ENCODE results near the gene NFKBIZ.

NFKBIZ gene

DNA sequence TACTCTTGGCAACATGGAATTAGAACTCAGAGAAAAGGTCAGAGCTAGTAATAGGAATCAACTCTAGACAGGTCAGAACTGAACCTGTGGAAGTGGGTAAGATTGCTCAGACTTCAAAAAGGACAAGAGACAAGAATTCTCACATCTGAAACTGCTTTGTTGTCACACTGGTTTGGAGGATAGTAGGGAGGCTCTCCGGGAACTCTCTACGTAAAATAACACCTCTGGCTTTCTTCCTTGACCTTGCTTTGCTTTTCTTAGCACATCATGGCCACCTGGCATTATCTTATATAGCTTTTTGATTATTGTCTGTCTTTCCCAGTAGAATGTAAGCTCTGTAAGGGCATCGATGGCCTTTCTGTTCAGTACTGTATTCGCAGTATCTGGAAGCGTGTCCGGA, 13.2 kb upstream of the NFKBIZ start:
- Mint-ChIP-seq H3K27ac (no peak overlapping the region), H3K9me3 (no peaks in the 10 kb centered on the region), H3K36me3 (peaks cover 34% of the 10 kb centered on the region), H3K4me1 (peaks cover 77% of the 10 kb centered on the region), H3K27me3 (no peaks in the 10 kb centered on the region), H3K4me3 (no peak overlapping the region)

DNA sequence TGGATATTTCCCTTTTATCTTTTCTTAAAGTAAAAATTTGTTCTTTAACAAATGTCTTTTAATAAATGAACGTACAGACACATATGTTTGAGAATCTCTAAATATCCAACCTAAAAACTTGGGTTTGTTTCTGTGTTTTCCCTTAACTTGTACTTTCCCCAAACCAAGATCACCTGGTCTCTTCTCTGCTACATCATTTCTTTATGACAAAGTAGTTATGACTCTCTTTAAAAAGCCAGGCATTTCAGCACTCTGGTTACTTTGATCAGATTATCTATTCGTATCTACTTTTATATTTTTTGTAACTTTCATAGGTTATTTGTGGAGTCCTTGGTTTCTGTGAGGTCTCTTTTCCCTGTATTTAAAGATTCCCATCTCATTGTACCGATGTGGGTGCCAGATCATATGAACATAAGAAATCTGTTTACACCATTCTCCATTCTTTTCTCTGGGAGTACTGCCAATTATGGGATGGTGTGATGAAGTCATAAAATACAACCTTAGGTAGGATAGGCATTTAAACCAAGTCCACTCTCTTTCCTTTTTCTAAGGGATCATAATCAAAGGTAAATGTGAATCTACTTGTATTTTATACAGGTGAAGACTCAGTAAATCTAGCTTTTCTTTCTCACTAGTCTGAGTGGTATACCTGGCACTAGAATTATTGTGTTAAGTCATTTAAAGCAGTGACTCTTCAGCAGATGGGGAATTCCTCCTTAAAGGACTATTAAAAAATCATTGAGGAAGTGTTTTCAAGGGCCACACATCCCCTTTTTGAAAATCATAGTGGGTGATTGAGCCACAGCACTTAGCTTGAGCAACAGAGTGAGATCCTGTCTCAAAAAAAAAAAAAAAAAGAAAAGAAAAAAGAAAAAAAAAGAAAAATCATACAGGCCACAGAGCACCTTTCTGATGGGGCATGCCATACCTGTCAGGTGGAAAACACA, 12.4 kb upstream of the NFKBIZ start:
- Mint-ChIP-seq H3K36me3 (peaks cover 32% of the 10 kb centered on the region), H3K4me3 (peak overlapping the region; percentile 20), H3K27ac (peak overlapping the region; percentile 52), H3K9me3 (no peaks in the 10 kb centered on the region), H3K4me1 (peaks cover 70% of the 10 kb centered on the region), H3K27me3 (no peaks in the 10 kb centered on the region)

DNA sequence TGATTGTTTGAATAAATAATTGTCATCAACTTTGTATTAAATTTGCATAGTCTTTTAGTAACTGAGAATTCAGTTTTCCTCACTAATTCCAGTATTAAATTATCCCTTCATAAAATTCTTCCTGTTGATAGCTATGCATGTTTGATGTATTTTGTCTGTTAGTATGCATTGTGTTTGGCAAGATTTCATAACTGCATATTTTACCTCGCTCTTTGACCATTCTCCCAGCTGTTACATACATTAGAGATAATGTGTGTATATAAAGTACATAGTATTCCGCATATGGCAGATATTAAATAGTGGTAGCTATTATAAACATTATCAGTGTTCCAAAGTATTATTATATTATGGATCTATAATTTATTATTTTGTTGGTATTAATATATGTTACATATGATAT, 10.6 kb upstream of the NFKBIZ start:
- H3K27me3 Mint-ChIP-seq = no peaks in the 10 kb centered on the region
- H3K4me1 Mint-ChIP-seq = peaks cover 56% of the 10 kb centered on the region
- H3K4me3 Mint-ChIP-seq = no peak overlapping the region
- H3K9me3 Mint-ChIP-seq = no peaks in the 10 kb centered on the region
- no peak overlapping the region for H3K27ac Mint-ChIP-seq
- peaks cover 23% of the 10 kb centered on the region for H3K36me3 Mint-ChIP-seq

DNA sequence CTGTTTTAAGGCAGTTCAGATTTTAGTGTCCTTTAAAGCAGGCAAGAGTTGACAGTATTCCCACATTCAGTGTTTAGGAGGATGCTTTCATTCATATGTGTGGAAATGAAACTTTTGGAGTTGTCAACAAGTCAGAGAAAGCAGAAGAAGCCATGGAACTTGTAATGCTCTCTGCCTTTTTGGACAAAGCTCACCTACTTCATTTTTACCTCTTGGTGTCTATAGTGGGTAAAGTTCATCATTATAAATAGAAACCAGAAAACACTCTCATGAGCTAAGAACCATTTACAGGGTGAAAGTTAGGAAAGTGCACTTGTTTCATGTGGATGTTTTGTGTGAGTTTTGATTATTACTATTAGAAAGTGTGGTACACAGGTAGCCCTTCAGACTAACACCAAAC, 9.2 kb upstream of the NFKBIZ start:
- H3K27ac Mint-ChIP-seq = no peak overlapping the region
- no peak overlapping the region for H3K4me3 Mint-ChIP-seq
- peaks cover 42% of the 10 kb centered on the region for H3K4me1 Mint-ChIP-seq
- peaks cover 16% of the 10 kb centered on the region for H3K36me3 Mint-ChIP-seq
- no peaks in the 10 kb centered on the region for H3K9me3 Mint-ChIP-seq
- no peaks in the 10 kb centered on the region for H3K27me3 Mint-ChIP-seq

DNA sequence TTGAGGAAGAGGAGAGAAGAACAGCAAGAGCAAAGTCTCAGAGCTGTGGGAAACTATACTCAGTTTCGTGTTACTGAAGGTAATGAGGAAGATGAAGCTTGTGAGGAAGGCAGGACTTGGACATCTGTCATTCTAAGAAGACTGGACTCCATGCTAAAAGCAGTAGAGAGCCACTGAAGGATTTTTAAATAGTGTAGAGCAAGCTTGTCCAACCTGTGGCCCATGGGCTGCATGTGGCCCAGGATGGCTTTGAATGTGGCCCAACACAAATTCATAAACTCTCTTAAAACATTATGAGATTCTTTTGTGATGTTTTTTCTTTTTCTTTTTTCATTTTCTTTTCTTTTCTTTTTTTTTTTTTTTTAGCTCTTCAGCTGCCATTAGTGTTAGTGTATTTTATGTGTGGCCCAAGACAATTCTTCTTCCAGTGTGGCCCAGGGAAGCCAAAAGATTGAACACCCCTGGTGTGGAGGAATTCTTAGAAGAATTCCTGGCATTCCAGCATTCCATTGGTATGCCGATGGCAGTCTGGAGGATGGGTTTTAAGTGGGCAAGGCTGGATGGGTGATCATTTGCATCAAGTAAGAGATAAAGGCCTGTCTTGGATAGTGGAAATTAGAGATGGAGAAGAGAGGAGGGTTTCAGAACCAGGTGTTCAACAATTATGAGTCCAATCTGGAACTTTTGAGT, 6.9 kb upstream of the NFKBIZ start:
- H3K4me3 Mint-ChIP-seq = no peak overlapping the region
- peaks cover 19% of the 10 kb centered on the region for H3K4me1 Mint-ChIP-seq
- peaks cover 9% of the 10 kb centered on the region for H3K36me3 Mint-ChIP-seq
- no peaks in the 10 kb centered on the region for H3K9me3 Mint-ChIP-seq
- H3K27ac Mint-ChIP-seq = no peak overlapping the region
- H3K27me3 Mint-ChIP-seq = no peaks in the 10 kb centered on the region

DNA sequence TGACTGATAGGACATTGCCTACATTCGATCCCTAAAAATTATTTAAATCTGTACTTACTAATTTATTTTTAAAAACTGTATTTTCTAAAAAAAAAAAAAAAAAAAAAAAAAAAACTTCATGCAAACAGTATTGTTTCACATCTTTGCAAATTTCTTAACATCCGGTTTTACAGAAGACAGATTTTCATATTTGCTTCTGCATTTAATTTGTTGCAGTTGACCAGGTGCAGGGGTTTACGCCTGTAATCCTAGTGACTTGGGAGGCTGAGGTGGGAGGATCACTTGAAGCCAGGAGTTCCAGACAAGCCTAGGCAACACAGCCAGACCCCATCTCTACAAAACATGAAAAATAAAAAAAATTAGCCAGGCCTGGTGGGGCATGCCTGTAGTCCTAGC, 6.4 kb upstream of the NFKBIZ start:
- Mint-ChIP-seq H3K4me3 (no peak overlapping the region), H3K36me3 (peaks cover 9% of the 10 kb centered on the region), H3K27ac (no peak overlapping the region), H3K4me1 (peaks cover 18% of the 10 kb centered on the region), H3K27me3 (no peaks in the 10 kb centered on the region), H3K9me3 (no peaks in the 10 kb centered on the region)

DNA sequence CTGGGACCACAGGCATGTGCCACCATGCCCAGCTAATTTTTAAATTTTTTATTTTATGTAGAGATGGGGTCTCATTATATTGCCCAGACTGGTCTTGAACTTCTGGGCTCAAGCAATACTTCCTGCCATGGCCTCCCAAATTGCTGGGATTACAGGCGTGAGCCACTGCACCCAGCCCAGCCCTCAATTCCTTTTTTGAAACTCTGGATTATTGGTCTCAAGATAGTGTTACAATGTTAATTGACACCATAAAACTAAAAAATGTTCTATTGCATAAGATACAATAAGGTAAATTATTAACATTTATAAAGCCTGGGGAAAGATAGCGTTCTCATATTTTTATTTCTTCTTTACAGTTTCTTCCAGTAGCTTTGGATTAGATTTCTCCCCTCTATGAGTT, 3.9 kb upstream of the NFKBIZ start:
- H3K27ac Mint-ChIP-seq = no peak overlapping the region
- peaks cover 11% of the 10 kb centered on the region for H3K36me3 Mint-ChIP-seq
- H3K4me1 Mint-ChIP-seq = peaks cover 18% of the 10 kb centered on the region
- H3K27me3 Mint-ChIP-seq = no peaks in the 10 kb centered on the region
- H3K9me3 Mint-ChIP-seq = no peaks in the 10 kb centered on the region
- H3K4me3 Mint-ChIP-seq = no peak overlapping the region

DNA sequence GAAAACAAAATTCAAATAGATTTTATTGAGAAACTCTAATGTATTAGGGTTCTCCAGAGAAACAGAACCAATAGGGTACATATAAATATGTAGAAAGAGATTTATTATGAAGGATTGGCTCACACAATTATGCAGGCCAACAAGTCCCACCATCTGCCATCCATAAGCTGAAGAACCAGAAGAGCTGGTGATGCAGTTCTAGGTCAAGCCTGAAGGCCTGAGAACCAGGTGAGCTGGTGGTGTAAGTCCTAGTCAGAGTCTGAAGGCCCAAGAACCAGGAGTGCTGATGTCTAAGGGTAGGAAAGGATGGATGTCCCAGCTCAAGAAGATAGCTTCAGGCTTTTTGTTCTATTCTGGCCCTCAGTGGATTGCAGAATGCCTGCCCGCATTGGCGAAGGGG, 2.6 kb upstream of the NFKBIZ start:
- no peak overlapping the region for H3K27ac Mint-ChIP-seq
- no peak overlapping the region for H3K4me3 Mint-ChIP-seq
- no peaks in the 10 kb centered on the region for H3K27me3 Mint-ChIP-seq
- peaks cover 18% of the 10 kb centered on the region for H3K36me3 Mint-ChIP-seq
- H3K4me1 Mint-ChIP-seq = peaks cover 26% of the 10 kb centered on the region
- H3K9me3 Mint-ChIP-seq = no peaks in the 10 kb centered on the region

DNA sequence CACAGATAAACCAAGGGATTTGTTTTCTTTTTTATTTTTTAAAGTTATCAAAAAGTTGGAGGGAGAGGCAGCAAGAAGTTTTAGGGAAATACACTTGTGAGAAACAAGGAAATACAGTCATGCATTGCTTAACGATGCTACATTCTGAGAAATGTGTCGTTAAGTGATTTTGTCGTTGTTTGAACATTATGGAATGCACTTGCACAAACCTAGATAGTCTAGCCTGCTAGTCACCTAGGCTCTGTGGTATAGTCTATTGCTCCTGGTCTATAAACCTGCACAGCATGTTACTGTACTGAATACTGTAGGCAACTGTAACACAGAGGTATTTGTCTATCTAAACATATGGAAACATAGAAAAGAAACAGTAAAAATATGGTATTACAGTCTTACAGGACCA, 2.0 kb upstream of the NFKBIZ start:
- peaks cover 20% of the 10 kb centered on the region for H3K36me3 Mint-ChIP-seq
- H3K27ac Mint-ChIP-seq = no peak overlapping the region
- no peak overlapping the region for H3K4me3 Mint-ChIP-seq
- H3K9me3 Mint-ChIP-seq = no peaks in the 10 kb centered on the region
- no peaks in the 10 kb centered on the region for H3K27me3 Mint-ChIP-seq
- H3K4me1 Mint-ChIP-seq = peaks cover 32% of the 10 kb centered on the region

DNA sequence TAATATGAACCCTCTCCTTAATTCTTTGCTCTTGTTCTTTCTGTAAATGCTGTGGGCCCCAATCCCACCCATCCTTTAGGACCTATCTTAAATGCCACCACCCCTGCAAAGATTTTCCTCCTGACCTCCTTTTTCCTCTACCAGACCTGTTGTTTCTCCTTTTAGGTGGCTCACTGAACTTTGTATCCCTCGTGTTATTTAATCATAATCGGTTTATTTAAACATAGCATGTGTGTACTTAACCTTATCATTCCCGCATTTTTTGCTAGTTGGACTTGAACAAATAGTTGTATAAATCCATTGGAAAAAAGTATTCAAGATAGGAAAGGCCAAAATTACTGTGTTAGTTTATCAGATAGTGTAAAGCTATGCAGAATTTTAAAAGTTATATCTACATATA, 988 bp upstream of the NFKBIZ start:
- Mint-ChIP-seq H3K4me1 (peaks cover 39% of the 10 kb centered on the region), H3K27me3 (no peaks in the 10 kb centered on the region), H3K27ac (peak overlapping the region; percentile 94), H3K9me3 (no peaks in the 10 kb centered on the region), H3K4me3 (peak overlapping the region; percentile 85), H3K36me3 (peaks cover 27% of the 10 kb centered on the region)

DNA sequence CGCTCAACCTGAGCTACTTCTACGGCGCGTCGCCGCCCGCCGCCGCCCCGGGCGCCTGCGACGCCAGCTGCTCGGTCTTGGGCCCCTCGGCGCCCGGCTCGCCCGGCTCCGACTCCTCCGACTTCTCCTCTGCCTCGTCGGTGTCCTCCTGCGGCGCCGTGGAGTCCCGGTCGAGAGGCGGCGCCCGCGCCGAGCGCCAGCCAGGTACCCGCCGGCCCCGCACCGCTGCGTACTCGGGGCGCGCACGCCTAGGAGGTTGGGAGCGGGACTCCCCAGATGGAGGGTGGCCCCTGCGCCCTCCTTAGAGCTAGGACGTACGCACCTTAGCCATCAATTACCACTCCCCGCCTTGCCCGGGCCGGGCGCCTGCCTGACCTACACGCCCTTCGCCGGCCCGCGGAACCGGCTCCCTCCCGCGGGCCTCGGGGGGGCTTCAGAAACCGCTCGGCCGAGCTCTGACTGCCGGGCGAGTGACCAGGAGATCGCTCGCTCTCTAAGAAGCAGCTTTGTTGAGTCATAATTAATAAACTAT, 466 bp downstream of the NFKBIZ start:
- H3K27me3 Mint-ChIP-seq = no peaks in the 10 kb centered on the region
- H3K4me1 Mint-ChIP-seq = peaks cover 53% of the 10 kb centered on the region
- H3K9me3 Mint-ChIP-seq = no peaks in the 10 kb centered on the region
- peak overlapping the region; percentile 100 for H3K27ac Mint-ChIP-seq
- peaks cover 40% of the 10 kb centered on the region for H3K36me3 Mint-ChIP-seq
- peak overlapping the region; percentile 98 for H3K4me3 Mint-ChIP-seq

DNA sequence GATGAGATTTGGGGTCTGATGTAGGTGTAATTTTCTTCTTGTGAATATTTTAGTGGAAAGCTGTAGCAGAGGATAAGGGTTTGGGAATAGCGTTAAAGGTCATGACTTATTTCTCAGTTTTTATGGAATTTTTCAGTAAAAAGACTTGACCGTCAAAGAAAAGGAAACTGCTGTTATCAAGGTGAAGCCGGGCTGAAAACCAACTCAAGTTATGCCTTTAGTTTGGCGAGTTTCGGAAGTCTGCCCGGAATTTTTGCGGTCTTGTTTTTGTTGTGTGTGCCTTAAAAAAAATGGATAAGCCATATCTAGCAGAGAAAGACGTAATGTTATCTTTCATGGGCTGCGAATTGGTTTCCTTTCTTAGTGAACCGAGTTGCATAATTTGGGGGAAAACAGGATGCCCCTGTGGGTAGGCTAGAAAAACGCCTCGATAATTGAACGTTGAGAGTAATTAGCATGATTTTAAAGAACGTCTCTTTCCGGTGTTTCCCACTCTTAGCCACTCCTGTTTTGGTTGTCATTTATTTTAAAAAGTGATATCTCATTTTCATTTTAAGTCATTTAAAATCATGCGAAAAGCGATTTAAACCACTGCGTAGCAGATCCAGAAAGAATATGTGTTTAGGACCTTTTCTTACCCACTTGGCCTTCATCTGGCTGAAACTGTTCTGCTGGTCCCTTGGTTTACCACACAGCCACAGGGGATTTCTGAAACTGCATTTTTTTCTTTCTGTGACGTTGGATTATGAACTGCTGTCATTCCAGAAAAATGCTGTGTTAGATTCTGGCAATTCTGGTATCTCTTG, 1.1 kb downstream of the NFKBIZ start:
- Mint-ChIP-seq H3K36me3 (peaks cover 46% of the 10 kb centered on the region), H3K27ac (peak overlapping the region; percentile 100), H3K4me3 (peak overlapping the region; percentile 98), H3K4me1 (peaks cover 60% of the 10 kb centered on the region), H3K9me3 (no peaks in the 10 kb centered on the region), H3K27me3 (no peaks in the 10 kb centered on the region)

DNA sequence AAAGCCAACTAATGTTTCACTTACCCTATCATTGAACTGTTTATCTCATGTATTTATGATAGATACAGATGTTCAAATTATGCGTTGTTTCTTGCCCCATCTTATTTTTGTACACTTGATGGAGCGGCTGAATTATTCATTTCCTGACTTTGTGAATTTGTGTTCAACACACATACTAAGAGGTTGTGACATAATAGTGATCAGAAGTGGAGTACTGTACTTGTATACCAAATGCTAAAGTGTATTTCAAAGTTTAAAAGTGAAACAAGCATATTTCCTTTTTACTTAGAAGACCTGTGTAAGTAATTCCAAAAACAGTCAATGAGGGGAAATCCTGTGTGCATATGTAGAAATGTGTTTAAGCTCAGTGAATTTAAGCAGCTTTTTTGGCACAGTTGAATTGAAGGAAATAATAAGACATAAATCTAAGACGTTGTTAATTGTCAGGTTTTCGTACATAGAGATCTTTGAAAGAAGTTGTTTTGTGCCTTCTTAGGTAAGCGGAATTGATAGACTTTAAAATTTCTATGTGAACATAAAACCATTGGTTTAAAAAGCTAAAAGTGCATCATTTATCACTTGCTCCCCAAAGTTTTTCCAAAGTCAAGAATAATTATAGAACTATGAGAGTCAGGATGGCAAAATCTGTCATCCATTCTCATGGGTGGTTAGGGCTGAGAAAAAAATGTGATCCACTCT, 1.9 kb downstream of the NFKBIZ start:
- H3K27me3 Mint-ChIP-seq = no peaks in the 10 kb centered on the region
- peaks cover 48% of the 10 kb centered on the region for H3K36me3 Mint-ChIP-seq
- H3K9me3 Mint-ChIP-seq = no peaks in the 10 kb centered on the region
- H3K4me3 Mint-ChIP-seq = peak overlapping the region; percentile 98
- H3K27ac Mint-ChIP-seq = peak overlapping the region; percentile 100
- peaks cover 65% of the 10 kb centered on the region for H3K4me1 Mint-ChIP-seq

DNA sequence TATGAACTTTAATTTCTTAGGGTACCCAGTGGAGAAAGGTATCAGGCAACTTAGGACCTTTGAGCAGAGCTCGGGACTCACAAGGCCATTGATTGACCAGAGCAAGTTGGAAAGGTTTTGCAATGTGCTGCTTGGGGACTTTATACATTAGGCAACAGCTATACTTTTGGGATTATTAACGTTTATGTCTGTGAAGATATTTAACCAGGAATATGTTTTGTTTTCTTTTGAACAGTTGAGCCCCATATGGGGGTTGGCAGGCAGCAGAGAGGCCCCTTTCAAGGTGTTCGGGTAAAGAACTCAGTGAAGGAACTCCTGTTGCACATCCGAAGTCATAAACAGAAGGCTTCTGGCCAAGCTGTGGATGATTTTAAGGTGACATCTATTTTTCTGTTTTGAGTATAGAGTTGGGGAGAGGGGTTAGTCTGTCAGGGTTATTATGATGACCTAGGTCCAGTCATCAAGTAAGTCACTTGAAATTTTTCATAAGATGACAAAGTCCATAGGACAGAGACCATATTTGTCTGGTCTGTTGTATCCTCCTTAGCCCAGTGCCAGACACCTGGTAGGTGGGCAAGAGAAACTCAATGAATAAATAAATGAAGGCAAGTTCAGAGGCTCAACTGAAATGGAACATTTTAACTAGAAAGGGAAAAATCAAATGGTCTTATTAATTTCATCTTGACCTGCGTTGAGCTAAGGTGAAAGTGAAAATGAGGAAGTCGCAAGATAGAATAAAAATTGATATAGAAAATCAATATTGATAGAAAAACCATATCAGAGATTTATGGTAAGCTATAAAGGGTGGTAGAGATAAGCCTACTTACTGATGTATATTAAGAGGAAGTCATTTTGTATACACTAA, 2.8 kb downstream of the NFKBIZ start:
- Mint-ChIP-seq H3K9me3 (no peaks in the 10 kb centered on the region), H3K4me1 (peaks cover 74% of the 10 kb centered on the region), H3K4me3 (peak overlapping the region; percentile 98), H3K36me3 (peaks cover 51% of the 10 kb centered on the region), H3K27me3 (no peaks in the 10 kb centered on the region), H3K27ac (peak overlapping the region; percentile 100)

All from activated naive CD4-positive, alpha-beta T cell treated with anti-CD3 and anti-CD28 coated beads, Interleukin-2, amount 50 U/mL, for 24 hours (primary cell).